ENCODE results near the gene SREBF2. TPM values are rescaled to one million over a fixed set of nuclear protein-coding genes. Genes with fewer than 3 reads are reported as not detected.
A peak's percentile ranks its signal among the peaks of the same experiment; 100 is the strongest.

SREBF2 gene
- polyA plus RNA-seq, 3 donors, result 22.2 to 25.1 (median 24.5) TPM

GRCh38 chr22:41831828-41832552 is 915 bp upstream of the SREBF2 start:
- peaks cover 0 to 3% (median 0%) of the 10 kb centered on the region in 3 donors for H3K27me3 Mint-ChIP-seq (ENCODE audit: low read depth in 3 of 3)
- Histone ChIP-seq H3K9me3 (replicated peaks in 1 of 2; ENCODE audit: control insufficient read depth in 1 of 2, insufficient read depth in 1 of 2, low read length in 2 of 2) (no peaks in the 10 kb centered on the region), H3K9ac (ENCODE audit: insufficient read depth, low read length, poor library complexity, severe bottlenecking) (peak overlapping the region; percentile 93), H3K4me1 (ENCODE audit: control insufficient read depth in 1 of 2, insufficient read depth in 2 of 2, low read length in 2 of 2) (peaks cover 28 to 32% of the 10 kb centered on the region in 2 donors), H3K27me3 (ENCODE audit: control insufficient read depth in 2 of 2, insufficient read depth in 2 of 2, low read length in 2 of 2) (no peaks in the 10 kb centered on the region), H3K4me3 (replicated peaks in 1 of 3; ENCODE audit: low read depth in 2 of 3, low read length in 3 of 3) (peak overlapping the region; percentile 44 to 83 (median 63)), H3K4me2 (replicated peaks; ENCODE audit: extremely low read depth, low read length, poor library complexity, severe bottlenecking) (peak overlapping the region; percentile 81), H3K36me3 (replicated peaks in 1 of 2; ENCODE audit: control insufficient read depth in 1 of 2, insufficient read depth in 2 of 2, low read length in 2 of 2) (peaks cover 12 to 17% of the 10 kb centered on the region in 2 donors), H3K79me2 (ENCODE audit: insufficient read depth, low read length) (peaks cover 36% of the 10 kb centered on the region), H2AFZ (ENCODE audit: insufficient read depth, low read depth, low read length, poor library complexity, severe bottlenecking) (peak overlapping the region; percentile 58), H4K20me1 (ENCODE audit: insufficient read depth, low read length) (peaks cover 20% of the 10 kb centered on the region), H3K27ac (ENCODE audit: low read depth in 1 of 2, low read length in 2 of 2) (peak overlapping the region; percentile 95 to 97)
- peak overlapping the region; percentile 98 to 100 (median 99) for H3K27ac Mint-ChIP-seq
- TF ChIP-seq, protein P1, sequence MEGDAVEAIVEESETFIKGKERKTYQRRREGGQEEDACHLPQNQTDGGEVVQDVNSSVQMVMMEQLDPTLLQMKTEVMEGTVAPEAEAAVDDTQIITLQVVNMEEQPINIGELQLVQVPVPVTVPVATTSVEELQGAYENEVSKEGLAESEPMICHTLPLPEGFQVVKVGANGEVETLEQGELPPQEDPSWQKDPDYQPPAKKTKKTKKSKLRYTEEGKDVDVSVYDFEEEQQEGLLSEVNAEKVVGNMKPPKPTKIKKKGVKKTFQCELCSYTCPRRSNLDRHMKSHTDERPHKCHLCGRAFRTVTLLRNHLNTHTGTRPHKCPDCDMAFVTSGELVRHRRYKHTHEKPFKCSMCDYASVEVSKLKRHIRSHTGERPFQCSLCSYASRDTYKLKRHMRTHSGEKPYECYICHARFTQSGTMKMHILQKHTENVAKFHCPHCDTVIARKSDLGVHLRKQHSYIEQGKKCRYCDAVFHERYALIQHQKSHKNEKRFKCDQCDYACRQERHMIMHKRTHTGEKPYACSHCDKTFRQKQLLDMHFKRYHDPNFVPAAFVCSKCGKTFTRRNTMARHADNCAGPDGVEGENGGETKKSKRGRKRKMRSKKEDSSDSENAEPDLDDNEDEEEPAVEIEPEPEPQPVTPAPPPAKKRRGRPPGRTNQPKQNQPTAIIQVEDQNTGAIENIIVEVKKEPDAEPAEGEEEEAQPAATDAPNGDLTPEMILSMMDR (IDR thresholded peaks at IDR 0.05), result no peak
- H3K4me3 Mint-ChIP-seq, result peak overlapping the region; percentile 95 to 97
- H3K36me3 Mint-ChIP-seq, result peaks cover 13 to 20% of the 10 kb centered on the region in 2 donors
- no peaks in the 10 kb centered on the region for H3K9me3 Mint-ChIP-seq
- WGBS (ENCODE audit: insufficient coverage), result 0% methylated on average over 13 of the region's 17 CpGs
- peaks cover 34% of the 10 kb centered on the region for H3K4me1 Mint-ChIP-seq
- no peak for DNase-seq
- intact Hi-C loops (cut with micrococcal nuclease), result loop anchor here in 1 of 2 donors (2.0 to 10.0 kb wide), 3 partner anchors 51 to 367 kb away; partner anchors contain the start of genes ACO2 and PHF5A

DNA sequence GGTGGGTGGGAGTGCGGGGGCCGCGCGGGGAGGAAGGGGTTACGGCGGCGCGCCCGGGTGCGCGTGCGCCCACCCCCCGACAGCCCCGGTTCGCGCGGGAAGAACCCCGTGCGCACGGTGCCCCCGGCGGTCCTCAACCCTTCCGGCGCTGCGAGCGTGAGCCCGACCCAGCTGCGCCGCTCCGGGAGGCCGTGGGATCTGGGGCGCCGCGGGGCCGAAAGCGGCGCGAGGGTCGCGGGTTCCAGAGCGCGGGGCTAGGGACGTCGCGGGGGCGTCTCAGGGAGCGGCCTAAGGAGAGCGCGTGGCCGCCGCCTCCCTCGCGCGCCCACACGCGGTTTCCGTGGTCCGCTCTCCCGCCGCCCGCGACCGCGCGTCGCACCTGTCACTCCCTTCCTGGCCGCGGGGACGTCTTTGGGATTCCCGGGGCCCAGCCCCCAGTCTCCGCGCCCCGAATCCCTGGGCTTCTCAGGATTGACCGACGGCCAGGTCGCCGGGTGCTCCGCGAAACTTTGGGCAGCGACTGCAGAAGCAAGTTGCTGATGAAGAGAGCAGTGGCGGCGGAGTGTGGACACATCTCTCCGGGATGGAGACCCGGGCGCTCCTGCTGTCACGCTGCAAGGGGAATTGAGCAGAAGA is 582 bp downstream of the SREBF2 start:
- Histone ChIP-seq H3K36me3 (replicated peaks in 1 of 2; ENCODE audit: control insufficient read depth in 1 of 2, insufficient read depth in 2 of 2, low read length in 2 of 2) (peaks cover 12 to 23% of the 10 kb centered on the region in 2 donors), H3K27me3 (ENCODE audit: control insufficient read depth in 2 of 2, insufficient read depth in 2 of 2, low read length in 2 of 2) (no peaks in the 10 kb centered on the region), H3K27ac (ENCODE audit: low read depth in 1 of 2, low read length in 2 of 2) (peak overlapping the region; percentile 95 to 97), H4K20me1 (ENCODE audit: insufficient read depth, low read length) (peaks cover 27% of the 10 kb centered on the region), H2AFZ (ENCODE audit: insufficient read depth, low read depth, low read length, poor library complexity, severe bottlenecking) (peak overlapping the region; percentile 55), H3K4me1 (ENCODE audit: control insufficient read depth in 1 of 2, insufficient read depth in 2 of 2, low read length in 2 of 2) (peaks cover 28 to 32% of the 10 kb centered on the region in 2 donors), H3K9me3 (replicated peaks in 1 of 2; ENCODE audit: control insufficient read depth in 1 of 2, insufficient read depth in 1 of 2, low read length in 2 of 2) (no peaks in the 10 kb centered on the region), H3K4me3 (replicated peaks in 1 of 3; ENCODE audit: low read depth in 2 of 3, low read length in 3 of 3) (peak overlapping the region; percentile 61 to 87 (median 83)), H3K4me2 (replicated peaks; ENCODE audit: extremely low read depth, low read length, poor library complexity, severe bottlenecking) (peak overlapping the region; percentile 81), H3K79me2 (ENCODE audit: insufficient read depth, low read length) (peaks cover 48% of the 10 kb centered on the region), H3K9ac (ENCODE audit: insufficient read depth, low read length, poor library complexity, severe bottlenecking) (peak overlapping the region; percentile 93)
- H3K4me3 Mint-ChIP-seq, result peak overlapping the region; percentile 97
- TF ChIP-seq, protein P1 (IDR thresholded peaks at IDR 0.05), result no peak
- H3K36me3 Mint-ChIP-seq, result peaks cover 19 to 32% of the 10 kb centered on the region in 2 donors
- H3K9me3 Mint-ChIP-seq, result no peaks in the 10 kb centered on the region
- H3K27ac Mint-ChIP-seq, result peak overlapping the region; percentile 80 to 98 (median 90)
- WGBS (ENCODE audit: insufficient coverage), result under 1% methylated on average over 86 of the region's 86 CpGs
- DNase-seq, result peak; percentile 15 to 29 (median 19)
- intact Hi-C loops (cut with micrococcal nuclease), result loop anchor here in 1 of 2 donors (2.0 to 10.0 kb wide), 3 partner anchors 53 to 369 kb away; partner anchors contain the start of genes ACO2 and PHF5A
- H3K4me1 Mint-ChIP-seq, result peaks cover 36% of the 10 kb centered on the region
- peaks cover 0 to 3% (median 2%) of the 10 kb centered on the region in 3 donors for H3K27me3 Mint-ChIP-seq (ENCODE audit: low read depth in 3 of 3)

Measured in CD14-positive monocyte (primary cell).